HG03108 (cell line): ENCODE data around the gene DNM3.

Experiments
- ATAC-seq: cut with Tn5 transposase; IDR thresholded peaks from one replicate; pipeline ENCODE4 v1.9.1; 2021; ENCODE audit warnings: moderate library complexity; ENCODE audit not compliant: unreplicated experiment

The DNM3 gene

DNA sequence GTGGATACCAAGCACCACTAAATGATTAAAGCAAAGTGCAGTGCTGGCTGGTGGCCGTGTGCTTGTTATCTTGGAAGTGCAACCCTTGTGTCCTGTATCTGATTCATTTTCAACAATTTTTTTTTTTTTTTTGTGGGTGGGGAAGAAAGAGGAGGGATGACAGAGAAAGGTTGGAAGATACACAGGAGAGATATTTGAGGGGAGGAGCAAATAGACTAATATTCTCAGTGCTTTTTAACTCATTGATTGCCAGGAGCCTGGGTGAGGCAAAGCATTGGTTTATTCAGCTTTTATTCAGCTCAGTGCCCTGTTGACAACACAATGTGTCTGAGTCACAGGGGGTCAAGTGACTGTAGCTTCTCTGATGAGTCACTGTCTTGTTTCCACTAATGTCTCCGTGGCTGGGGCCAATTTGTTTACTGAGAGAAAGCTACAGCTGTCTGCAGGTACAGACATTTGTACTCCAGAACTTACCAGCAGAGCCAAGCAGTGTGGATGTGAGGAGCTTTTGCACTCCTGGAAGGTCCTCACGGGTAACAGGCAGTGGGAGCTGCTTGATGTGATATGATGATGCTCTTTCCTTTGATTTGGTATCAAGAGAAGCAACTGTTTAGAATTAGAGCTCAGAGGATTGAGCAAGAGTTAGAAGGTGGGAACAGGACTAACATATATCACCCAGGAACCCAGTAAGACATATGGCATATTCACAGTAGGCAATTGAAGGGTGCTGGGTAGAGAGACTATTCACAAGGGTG, 23.6 kb upstream of the DNM3 start:
- peak; percentile 58 for ATAC-seq

- no peak for ATAC-seq
These were observed 21.4 kb upstream of the DNM3 start for GRCh38 chr1:171819946-171820345.

- no peak for ATAC-seq
These were observed 14.3 kb upstream of the DNM3 start for GRCh38 chr1:171826973-171827372.

GRCh38 chr1:171828794-171829193, 12.5 kb upstream of the DNM3 start:
- no peak for ATAC-seq

GRCh38 chr1:171833091-171833825, 8.0 kb upstream of the DNM3 start:
- ATAC-seq: no peak

DNA sequence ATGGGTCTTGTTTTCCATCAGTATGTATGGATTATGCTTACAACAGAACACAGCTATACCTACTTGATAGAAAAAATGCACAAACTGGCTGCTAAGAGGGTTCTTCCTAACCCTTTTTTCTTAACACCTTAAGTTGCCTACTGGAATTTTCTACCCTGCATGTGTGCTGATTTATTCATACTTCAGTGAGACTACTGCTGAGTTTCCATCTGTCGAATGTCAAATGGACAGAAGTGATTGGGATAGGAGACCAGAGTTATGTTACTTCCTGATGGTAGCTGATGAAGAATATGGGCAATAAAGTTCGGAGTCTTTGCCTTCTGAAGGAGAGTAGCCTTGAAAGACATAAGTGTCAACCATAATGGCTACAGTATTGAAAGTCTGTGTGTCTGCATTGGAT, 6.5 kb upstream of the DNM3 start:
- no peak for ATAC-seq

DNA sequence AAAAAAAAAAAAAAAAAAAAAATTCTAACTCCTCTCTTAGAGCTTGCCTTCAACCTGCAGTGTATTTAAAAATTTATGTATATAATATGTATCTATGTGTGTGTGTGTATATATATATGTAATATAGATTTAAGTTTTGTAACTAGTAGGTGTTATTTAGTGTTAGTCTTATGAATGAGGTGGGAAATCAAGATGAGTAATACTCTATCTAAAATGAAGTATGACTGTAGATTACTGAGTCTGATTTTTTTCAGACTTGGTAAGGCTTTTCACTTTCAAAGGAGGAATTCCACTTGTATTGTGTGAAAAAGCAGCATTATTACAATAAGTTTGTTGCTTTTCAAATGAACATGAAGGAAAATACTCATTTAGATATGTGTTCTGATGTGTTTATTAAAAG, 5.4 kb upstream of the DNM3 start:
- no peak for ATAC-seq

- no peak for ATAC-seq
These were observed 848 bp downstream of the DNM3 start for GRCh38 chr1:171841931-171842761.

DNA sequence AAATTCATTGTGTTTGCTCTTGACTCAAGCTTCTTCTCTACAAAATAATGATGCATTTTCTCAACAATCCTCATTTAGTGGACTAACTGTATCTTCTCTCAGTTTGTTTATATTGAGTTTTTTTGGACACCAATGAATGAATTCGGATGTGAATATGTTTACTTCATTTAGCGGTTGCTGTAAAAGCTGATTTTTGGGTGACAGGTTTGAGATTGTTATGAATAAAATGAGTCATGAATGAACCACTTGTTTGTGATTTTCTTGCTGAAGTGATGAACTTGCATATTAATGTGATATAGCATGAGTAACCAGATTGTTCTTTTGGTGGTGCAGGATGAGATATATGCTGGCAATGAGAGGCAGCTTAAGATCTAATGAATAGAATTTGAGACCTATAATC, 3.1 kb downstream of the DNM3 start:
- ATAC-seq: no peak

DNA sequence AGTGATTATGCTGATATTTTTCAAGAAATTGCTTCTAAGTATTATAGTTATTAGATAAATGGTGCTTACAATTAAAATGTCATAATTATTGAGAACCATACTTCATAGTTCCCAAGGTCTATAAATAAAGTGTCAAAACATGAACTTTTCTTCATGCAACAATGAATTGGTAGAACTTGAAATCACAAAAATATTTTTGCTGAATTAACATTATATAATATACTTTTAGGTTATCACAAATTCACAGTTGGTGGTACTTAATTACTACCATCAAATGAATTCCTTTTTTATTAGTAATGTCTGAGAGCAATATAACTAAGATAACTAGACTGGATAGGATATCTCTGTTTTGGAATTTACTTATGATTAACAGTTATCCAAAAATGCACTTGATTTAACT, 4.7 kb downstream of the DNM3 start:
- no peak for ATAC-seq

DNA sequence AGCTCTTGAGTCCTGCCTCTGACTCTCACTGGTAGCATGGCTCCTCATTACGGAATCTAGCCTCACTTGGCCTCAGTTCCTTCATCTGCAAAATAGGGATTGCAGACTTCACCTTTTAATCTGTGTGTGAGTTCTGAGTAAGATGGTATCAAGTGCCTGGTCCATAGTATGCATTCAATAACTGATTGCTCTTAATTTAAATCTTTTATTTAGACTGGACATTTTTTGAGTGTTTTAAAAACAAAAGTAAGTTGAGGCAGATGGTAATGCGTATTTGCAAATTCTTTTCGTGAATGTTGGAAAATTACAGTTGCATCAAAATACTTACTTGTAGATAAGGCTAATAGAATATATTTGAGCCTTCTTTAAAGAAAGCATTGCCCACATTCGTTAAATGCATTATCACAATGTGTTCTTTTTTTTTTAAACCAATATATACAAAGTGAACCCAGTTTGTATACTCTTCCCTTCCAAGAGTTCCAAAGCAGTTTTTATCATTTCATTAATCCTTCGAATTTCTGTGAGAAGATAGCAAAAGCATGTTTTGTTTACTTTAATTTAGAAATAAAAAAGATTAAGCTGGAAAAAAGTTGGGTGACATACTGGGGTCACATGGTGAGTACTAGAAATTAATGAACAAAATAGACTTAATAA, 8.1 kb downstream of the DNM3 start:
- no peak for ATAC-seq

- no peak for ATAC-seq
These were observed 9.5 kb downstream of the DNM3 start for GRCh38 chr1:171850651-171851350.

GRCh38 chr1:171852272-171852671, 11.0 kb downstream of the DNM3 start:
- no peak for ATAC-seq

- ATAC-seq: no peak
These were observed 14.1 kb downstream of the DNM3 start for GRCh38 chr1:171855381-171855780.

DNA sequence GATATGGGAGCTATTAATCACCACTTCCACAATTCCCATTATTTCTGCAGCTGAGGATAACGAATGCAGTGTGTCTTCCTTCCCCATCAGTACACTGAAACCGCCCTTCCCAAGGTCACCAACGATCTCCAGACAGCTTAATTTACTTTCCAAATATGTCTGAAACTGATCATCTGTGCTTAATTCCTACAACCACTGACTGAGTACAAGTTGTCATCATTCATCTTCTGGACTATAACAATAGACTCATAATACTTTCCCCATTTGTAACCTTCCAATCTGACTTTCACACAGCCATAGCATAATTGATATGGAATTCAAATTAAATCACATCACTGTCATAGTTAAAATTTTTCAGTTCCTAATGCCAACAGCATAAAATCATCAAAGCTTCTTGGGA, 17.4 kb downstream of the DNM3 start:
- ATAC-seq: no peak

DNA sequence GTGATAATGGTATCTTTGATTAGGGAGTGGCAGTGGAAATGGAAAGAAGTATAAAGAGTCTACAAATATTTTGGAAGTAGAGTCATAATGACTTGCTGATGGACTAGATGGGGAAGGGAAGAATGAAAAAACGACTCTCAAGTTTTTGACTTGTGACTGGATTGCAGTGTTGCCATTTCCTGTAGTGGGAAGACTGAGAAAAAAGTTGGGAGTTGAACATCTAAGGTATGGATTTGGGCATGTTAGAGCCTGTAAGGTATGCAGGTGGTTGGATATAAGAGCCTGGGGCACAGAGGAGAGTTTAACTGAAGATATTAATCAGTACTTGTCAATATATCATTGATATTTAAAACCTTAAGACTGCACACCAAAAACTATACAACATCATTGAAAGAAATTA, 19.4 kb downstream of the DNM3 start:
- no peak for ATAC-seq

GRCh38 chr1:171863531-171863930, 22.2 kb downstream of the DNM3 start:
- ATAC-seq: no peak

- ATAC-seq: no peak
These were observed 23.0 kb downstream of the DNM3 start for GRCh38 chr1:171864308-171864707.

DNA sequence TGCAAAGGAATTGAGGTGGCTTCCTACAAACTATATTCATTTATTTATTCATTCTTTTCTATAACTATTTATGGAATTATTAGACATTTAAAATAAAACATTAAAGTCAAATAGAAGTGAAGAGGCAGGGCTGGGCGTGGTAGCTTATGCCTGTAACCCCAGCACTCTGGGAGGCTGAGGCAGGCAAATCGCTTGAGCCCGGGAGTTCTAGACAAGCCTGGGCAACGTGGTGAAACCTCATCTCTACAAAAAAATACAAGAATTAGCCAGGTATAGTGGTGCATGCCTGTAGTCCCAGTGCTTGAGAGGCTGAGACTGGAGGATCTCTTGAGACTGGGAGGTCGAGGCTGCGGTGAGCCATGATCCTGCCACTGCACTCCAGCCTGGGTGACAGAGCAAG, 23.8 kb downstream of the DNM3 start:
- no peak for ATAC-seq

DNA sequence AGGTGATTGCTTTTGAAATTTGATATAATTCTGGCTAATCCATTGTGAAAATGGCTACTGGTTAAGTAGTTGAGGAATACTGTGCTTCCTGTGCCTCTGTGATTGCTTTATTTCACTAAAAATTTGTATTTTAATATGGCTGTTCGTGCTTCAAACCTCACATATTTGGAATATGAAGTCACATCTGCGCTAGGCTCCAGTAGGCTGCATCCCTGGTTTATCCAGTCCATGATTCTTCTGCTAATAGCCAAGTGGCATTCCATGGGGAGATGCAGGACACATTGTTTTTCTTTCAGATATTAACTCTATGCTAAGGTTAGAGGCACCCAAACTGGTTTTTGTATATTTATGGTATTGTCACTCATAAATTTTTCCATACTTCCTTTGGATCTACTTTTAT, 25.9 kb downstream of the DNM3 start:
- ATAC-seq: no peak
